Stimulated activated CD8-positive, alpha-beta memory T cell treated with anti-CD3 and anti-CD28 coated beads, Interleukin-15, amount 100 ng/mL, for 24 hours (primary cell): ENCODE measurements around the gene IRS2.

Source experiments
- DNase-seq: peaks from one replicate; pipeline ENCODE4 v3.0.0-alpha.2; 2020; ENCODE audit warnings: low read depth

Gene IRS2

DNA sequence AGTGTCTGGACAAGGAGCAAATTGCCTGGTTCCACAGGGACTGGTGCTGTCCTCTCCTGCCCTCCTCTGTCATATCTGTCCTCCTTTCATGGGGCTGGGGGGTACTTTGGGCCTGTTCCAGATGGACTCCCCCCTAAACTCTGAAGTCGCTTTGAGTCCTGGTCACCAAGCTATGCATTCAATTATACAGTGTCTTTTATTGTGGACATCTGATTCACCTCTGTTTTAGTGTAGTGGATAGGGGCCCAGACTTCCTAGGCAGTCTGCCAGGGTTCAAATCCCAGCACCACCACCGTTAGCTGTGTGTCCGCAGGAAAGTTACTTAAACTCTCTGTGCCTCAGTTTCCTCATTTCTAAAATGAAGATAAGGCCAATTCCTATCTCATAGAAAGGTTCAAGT is 21.0 kb upstream of the IRS2 start:
- DNase-seq = no peak

DNA sequence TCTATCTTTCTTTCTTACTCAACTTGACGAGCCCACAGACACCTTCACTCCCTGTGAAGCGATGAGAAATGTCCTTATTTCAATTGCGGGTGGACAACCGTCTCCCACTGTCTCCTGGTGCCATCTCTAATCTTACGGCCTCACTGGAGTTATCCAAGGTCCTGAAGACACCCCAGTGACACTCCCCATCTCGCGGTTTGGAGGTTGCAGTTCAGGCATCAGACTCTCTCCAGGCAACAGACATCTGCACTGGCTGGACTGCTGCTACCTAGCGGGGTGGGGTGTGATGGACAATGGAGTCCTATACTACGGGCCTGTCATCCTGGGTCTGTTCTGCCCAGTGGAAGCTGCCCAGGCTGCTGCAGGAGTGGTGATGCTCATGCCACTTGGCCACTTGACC is 18.3 kb upstream of the IRS2 start:
- no peak for DNase-seq

GRCh38 chr13:109803825-109804224 is 17.4 kb upstream of the IRS2 start:
- DNase-seq = no peak

DNA sequence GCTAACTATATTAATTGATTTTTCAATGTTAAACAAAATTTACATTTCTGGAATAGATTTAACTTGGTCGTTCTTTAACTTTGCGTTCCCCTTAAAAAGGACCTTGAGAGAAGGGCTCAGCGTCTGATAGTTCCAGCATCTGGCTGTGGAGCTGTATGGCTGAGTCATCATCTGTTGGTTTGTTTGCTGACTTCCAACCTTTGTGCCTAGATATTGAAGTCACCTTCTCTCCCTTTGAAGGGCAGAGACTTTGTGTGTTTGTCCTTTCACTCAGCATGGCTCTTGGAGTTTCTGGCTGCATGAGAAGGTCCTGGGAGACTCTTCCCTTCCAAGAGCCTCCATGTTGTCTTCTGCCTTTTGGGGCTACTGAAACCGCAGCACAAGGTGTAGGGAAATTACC is 16.6 kb upstream of the IRS2 start:
- no peak for DNase-seq

DNA sequence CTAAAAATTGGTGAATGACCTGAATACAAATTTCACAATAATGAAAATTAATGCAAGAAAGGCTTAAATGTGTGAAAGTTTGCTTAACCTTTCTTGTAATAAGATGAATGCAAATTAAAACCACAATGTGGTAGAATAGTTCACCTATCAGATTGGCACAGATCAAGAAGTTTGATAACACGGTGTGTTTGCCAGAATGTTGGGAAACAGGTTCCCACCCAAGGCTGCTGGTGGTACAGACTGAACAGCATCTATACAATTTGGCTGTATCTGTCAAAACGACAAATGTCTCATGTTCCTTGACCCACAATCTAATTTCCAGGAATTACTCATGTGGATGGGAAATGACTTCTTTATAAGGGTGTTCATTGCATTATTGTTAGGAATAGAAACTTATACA is 8.6 kb upstream of the IRS2 start:
- no peak for DNase-seq

- DNase-seq = no peak
Observed at GRCh38 chr13:109794095-109794494, 7.7 kb upstream of the IRS2 start.

DNA sequence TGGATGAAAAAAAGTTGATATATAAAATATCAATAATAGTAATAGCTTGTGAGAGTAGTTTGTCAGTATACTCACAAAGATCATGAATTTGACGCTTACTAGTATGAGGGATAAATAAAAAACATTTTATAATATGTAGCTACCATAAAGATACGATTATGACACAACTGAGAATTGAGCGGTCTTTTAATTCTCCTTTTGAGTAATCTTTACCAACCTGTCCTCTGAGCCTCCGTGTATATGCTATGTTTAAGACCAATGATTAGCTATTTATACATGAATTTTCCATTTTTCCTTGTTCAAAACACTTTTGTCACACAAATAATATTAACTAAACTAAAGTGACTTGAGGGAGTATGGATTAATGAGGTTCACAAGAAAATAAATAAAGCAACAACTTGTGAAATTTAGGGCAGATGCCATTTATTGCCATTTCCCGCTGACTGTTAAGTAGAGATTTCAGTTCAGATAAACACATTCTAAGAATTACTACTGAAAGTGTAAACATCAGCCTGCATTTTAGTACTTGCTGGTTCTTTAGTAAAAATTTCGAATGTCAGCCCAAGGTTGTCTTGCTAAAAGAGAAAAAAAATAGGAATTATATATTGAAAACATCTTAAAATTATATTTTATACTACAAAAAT is 6.2 kb upstream of the IRS2 start:
- no peak for DNase-seq

- DNase-seq = no peak
Observed at GRCh38 chr13:109790942-109791605, 4.7 kb upstream of the IRS2 start.

GRCh38 chr13:109790086-109790485 is 3.7 kb upstream of the IRS2 start:
- DNase-seq = no peak

- no peak for DNase-seq
Observed at GRCh38 chr13:109789262-109789661, 2.9 kb upstream of the IRS2 start.

DNA sequence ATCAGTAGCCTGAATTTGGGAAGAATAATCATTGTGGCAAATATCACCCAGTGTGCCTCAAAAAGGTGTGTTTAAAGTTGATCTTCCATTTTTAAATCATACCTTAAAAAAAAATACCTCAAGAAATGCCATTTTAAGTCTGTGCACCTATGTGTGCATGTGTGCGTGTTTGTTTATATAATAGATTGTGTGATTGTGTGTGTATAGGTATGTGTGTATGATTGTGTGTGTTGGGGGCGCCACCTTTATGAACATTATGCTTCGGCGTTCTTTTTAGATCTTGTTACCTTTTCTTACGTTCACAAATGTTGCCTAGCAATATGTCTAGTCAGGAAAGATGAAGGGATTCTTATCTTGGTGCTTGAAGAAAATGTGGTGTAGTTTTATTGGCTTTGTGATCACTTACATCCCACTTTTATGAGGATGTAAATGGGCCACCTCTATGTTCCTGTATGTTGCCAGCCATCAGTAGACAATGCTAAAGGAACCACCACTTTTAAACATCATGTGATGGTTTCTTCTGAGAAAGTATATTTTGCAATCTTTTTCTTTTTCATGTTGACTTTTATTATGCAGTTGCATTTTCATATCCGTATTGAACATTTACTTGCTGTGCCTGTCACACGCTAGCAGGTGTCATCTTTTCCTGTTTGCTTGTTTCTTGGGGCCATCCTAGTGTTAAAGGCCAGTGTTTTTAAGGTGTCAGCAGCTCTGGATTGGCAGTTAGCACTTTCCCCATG is 2.2 kb upstream of the IRS2 start:
- no peak for DNase-seq

GRCh38 chr13:109787135-109787954 is 962 bp upstream of the IRS2 start:
- no peak for DNase-seq

GRCh38 chr13:109785892-109786450 is 412 bp downstream of the IRS2 start:
- DNase-seq = no peak

DNA sequence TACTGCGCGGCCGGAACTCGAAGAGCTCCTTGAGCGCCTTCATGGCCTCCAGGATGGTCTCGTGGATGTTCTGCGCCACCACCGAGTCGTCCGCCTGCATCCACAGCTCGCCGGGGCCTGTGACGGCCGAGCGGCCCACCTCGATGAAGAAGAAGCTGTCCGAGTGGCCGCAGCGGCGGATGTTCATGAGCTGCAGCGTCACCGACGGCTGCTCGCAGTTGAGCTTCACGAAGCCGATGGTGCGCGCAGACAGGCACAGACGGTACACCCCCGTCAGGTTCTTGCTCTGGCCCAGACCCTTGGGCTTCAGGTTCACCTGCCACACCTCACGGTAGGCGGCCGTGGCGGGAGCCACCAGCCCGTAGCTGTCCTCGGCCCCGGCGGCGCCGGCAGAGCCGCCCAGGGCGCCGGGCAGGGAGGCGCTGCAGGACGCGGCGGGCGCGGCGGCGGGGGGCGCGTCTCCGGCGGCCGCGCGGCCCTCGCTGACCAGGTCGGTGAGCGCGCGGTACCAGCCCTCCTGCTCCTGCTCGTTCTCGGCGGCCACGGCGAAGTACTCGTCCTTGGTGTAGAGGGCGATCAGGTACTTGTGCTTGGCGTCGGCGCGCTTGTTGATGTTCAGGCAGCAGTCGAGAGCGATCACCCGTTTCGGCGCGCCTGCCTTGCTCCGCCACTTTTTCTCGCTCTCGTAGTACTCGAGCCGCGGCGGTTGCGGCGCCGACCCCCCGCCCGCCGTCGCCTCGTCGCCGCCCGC is 1.1 kb downstream of the IRS2 start:
- no peak for DNase-seq

GRCh38 chr13:109784590-109785140 is 1.7 kb downstream of the IRS2 start:
- peak; percentile 50 for DNase-seq

DNA sequence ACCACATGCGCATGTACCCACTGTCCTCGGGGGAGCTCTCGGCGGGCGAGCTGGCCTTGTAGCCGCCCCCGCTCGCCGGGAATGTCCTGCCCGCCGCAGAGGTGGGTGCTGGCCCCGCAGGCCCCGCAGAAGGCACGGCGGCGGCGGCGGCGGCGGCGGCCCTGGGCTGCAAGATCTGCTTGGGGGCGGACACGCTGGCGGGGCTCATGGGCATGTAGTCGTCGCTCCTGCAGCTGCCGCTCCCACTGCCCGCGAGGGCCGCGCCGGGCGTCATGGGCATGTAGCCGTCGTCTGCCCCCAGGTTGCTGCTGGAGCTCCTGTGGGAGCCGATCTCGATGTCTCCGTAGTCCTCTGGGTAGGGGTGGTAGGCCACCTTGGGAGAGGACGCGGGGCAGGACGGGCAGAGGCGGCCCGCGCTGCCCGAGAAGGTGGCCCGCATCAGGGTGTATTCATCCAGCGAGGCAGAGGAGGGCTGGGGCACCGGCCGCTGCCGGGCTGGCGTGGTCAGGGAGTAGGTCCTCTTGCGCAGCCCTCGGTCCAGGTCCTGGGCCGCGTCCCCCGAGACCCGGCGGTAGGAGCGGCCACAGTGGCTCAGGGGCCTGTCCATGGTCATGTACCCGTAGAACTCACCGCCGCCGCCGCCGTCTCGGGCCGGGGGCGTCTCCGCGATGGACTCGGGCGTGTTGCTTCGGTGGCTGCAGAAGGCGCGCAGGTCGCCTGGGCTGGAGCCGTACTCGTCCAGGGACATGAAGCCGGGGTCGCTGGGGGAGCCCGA is 2.4 kb downstream of the IRS2 start:
- no peak for DNase-seq

GRCh38 chr13:109783447-109783814 is 3.0 kb downstream of the IRS2 start:
- no peak for DNase-seq

DNA sequence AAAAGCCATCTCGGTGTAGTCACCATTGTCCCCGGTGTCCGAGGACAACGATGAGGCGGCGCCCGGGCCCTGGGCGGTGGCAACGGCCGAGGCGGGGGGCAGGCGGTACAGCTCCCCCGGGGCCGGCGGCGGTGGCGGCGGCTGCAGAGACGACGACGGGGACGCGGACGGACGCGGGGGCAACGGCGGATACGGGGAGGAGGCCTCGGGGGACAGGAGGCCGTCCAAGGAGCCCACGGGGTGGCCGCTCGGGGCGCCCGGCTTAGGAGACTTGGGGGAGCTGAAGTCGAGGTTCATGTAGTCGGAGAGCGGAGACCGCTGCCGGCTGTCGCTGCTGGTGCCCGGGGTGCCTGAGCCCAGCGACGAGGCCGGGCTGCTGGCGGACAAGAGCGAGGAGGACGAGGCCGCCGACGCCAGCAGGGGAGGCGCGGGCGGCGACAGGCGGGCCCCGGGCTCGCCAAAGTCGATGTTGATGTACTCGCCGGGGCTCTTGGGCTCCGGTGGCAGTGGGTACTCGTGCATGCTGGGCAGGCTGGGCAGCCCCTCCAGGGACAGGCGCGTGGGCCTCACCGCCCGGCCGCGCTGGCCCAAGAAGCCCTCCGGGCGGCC is 3.5 kb downstream of the IRS2 start:
- no peak for DNase-seq

DNA sequence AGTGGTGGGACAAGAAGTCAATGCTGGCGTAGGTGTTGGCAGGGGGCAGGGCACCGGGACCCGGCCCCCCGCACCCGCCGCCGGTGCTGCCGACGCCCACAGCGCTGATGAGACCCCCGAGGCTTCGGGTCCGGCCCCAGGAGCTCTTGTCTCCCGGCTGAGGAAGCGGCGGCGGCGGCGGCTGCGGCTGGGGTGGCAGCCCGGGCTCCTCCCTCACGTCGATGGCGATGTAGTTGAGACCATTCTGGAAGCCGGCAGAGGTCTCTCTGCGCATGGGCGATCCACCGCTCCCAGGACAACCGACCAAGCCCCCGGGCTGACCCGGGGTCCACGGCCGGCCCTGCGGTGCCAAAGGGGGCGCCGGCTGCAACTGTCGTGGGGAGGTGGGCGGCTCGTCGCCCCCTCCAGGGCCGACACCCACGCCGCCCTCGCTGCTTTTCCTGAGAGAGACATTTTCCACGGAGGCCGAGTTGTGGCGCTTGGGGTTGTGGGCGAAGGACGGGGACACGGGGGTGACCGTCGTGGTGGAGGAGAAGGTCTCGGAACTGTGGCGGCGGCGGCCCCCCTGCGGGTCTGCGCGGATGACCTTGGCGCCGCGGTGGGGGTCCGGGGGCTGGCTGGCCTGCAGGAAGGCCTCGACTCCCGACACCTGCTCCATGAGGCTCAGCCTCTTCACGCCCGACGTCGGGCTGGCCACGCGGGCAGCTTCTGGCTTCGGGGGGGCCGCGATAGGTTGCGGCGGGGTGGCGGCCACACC is 4.1 kb downstream of the IRS2 start:
- DNase-seq = no peak
